PC-9 (cell line): ENCODE results near the gene LAMA2. TPM values are rescaled to one million over a fixed set of nuclear protein-coding genes. Genes with fewer than 3 reads are reported as not detected.

ENCODE experiments used
- BruUV-seq: library from RNA; stranded (reverse); fragments of 400-500 nt; replicated peaks from 2 replicates; lab custom pipeline; 2021; lab: Mats Ljungman, UMichigan
- CTCF ChIA-PET: fragments of 300-600 bp; sonication (Branson Sonifier 250); formaldehyde crosslinking; loops from one replicate; lab custom pipeline; 2022; ENCODE audit warnings: antibody characterized with exemption; lab: Charles Lee
- POLR2A ChIA-PET: fragments of 300-600 bp; sonication (Branson Sonifier 250); formaldehyde crosslinking; loops from one replicate; lab custom pipeline; 2022; ENCODE audit warnings: antibody characterized with exemption; ENCODE audit not compliant: unreplicated experiment; lab: Charles Lee
- DNase-seq, 2 experiments: peaks; one replicate each; pipeline versions ENCODE4 v3.0.0 to v3.0.0-alpha.2; 2015 to 2022; ENCODE audit warnings: mixed read lengths in 1 of 2
- H2AFZ ChIP-seq: fragments of 200-600 bp; sonication (generic); 2 replicates; pipeline ENCODE4 v1.8.1; 2017; ENCODE audit warnings: antibody characterized with exemption
- H3F3A ChIP-seq: fragments of 200-600 bp; sonication (generic); 2 replicates; pipeline ENCODE4 v1.8.1; 2017; ENCODE audit warnings: antibody characterized with exemption, mild to moderate bottlenecking, low read depth; ENCODE audit not compliant: insufficient read depth
- H3K27ac ChIP-seq: fragments of 200-600 bp; sonication (generic); 2 replicates; pipeline ENCODE4 v1.6.1; 2016; ENCODE audit warnings: mixed run types
- H3K27me3 ChIP-seq: fragments of 200-600 bp; sonication (generic); 2 replicates; pipeline ENCODE4 v1.6.1; 2016; ENCODE audit warnings: low read depth, mixed run types; ENCODE audit not compliant: insufficient read depth
- H3K36me3 ChIP-seq: fragments of 200-600 bp; sonication (generic); 2 replicates; pipeline ENCODE4 v1.6.1; 2016; ENCODE audit warnings: low read depth, mixed run types
- H3K4me1 ChIP-seq: fragments of 200-600 bp; sonication (generic); replicated peaks from 2 replicates; pipeline ENCODE4 v1.6.1; 2016; ENCODE audit warnings: mixed run types; ENCODE audit not compliant: insufficient read depth
- H3K4me2 ChIP-seq: fragments of 200-600 bp; sonication (generic); 2 replicates; pipeline ENCODE4 v1.6.1; 2017; ENCODE audit warnings: mixed run types
- H3K4me3 ChIP-seq: fragments of 200-600 bp; sonication (generic); 2 replicates; pipeline ENCODE4 v1.6.1; 2016; ENCODE audit warnings: mixed run types
- H3K79me2 ChIP-seq: fragments of 200-600 bp; sonication (generic); 2 replicates; pipeline ENCODE4 v1.6.1; 2017; ENCODE audit warnings: low read depth, mixed run types
- H3K9me2 ChIP-seq: fragments of 200-600 bp; sonication (generic); 2 replicates; pipeline ENCODE4 v1.8.1; 2017; ENCODE audit warnings: mild to moderate bottlenecking; ENCODE audit not compliant: insufficient read depth
- H3K9me3 ChIP-seq: fragments of 200-600 bp; sonication (generic); 2 replicates; pipeline ENCODE4 v1.8.1; 2016; ENCODE audit warnings: low read depth; ENCODE audit not compliant: insufficient read depth
- H4K20me1 ChIP-seq: fragments of 200-600 bp; sonication (generic); 2 replicates; pipeline ENCODE4 v1.8.1; 2017; ENCODE audit not compliant: insufficient read depth
- CTCF ChIP-seq: fragments of 200-600 bp; sonication (generic); conservative IDR thresholded peaks from 2 replicates; pipeline ENCODE4 v1.6.1; 2017; ENCODE audit warnings: mixed run types, antibody characterized with exemption, mild to moderate bottlenecking, moderate library complexity
- EZH2 ChIP-seq: fragments of 200-600 bp; sonication (generic); IDR thresholded peaks from 2 replicates; pipeline ENCODE4 v1.8.0; 2017; ENCODE audit warnings: antibody characterized with exemption, low read depth
- intact Hi-C: fragments of 100-400 bp; cut with micrococcal nuclease; formaldehyde crosslinking; loops from one replicate; pipeline ENCODE4 v1.10.0; 2022; ENCODE audit not compliant: unreplicated experiment
- total RNA-seq: library from RNA; stranded (reverse); gene quantifications from 2 replicates; pipeline ENCODE4 v1.2.3, GENCODE V29; 2021

The LAMA2 gene
- total RNA-seq, 1 experiment from 2014 or later = 2.8 TPM

GRCh38 chr6:129497481-129498441 is 614.8 kb downstream of the LAMA2 start:
- no peak for DNase-seq
- TF ChIP-seq CTCF (no peak), EZH2 (no peak)
- no peaks in the 10 kb centered on the region for H3K27me3 ChIP-seq
- no peaks in the 10 kb centered on the region for H3K79me2 ChIP-seq
- H3K4me2 ChIP-seq = no peak overlapping the region
- H4K20me1 ChIP-seq = no peaks in the 10 kb centered on the region
- ChIA-PET POLR2A (no interaction called here), CTCF (interaction anchor here (0.6 kb wide), 1 partner anchor 467 kb away, joined by 3 read pairs; no protein-coding TSS in a partner anchor)
- no peaks in the 10 kb centered on the region for H3K9me2 ChIP-seq
- H3K4me3 ChIP-seq = no peak overlapping the region
- no TSS peak for BruUV-seq
- intact Hi-C loops = loop anchor here (2.0 to 10.0 kb wide), 4 partner anchors 101 to 923 kb away; no protein-coding TSS in a partner anchor
- no peaks in the 10 kb centered on the region; the same call in none of the 2 replicates for H3K9me3 ChIP-seq
- peaks cover 34% of the 10 kb centered on the region for H3K4me1 ChIP-seq
- H3K27ac ChIP-seq = no peak overlapping the region
- no peak overlapping the region for H2AFZ ChIP-seq
- peaks cover 20% of the 10 kb centered on the region for H3F3A ChIP-seq
- H3K36me3 ChIP-seq = no peaks in the 10 kb centered on the region

GRCh38 chr6:129498541-129498940 is 615.6 kb downstream of the LAMA2 start:
- peak in 1 of 2 experiments; percentile 72 for DNase-seq
- Histone ChIP-seq H3F3A (peaks cover 15% of the 10 kb centered on the region), H3K27me3 (no peaks in the 10 kb centered on the region), H3K9me2 (no peaks in the 10 kb centered on the region), H3K36me3 (no peaks in the 10 kb centered on the region), H3K27ac (no peak overlapping the region), H2AFZ (peak overlapping the region; percentile 49; the same call in 1 of the 2 replicates), H3K4me2 (peak overlapping the region; percentile 69), H4K20me1 (no peaks in the 10 kb centered on the region), H3K4me3 (peak overlapping the region; percentile 15; the same call in 1 of the 2 replicates), H3K4me1 (peaks cover 29% of the 10 kb centered on the region), H3K79me2 (no peaks in the 10 kb centered on the region), H3K9me3 (no peaks in the 10 kb centered on the region; the same call in none of the 2 replicates)
- CTCF ChIA-PET = interaction anchor here (1.4 kb wide), 1 partner anchor 523 kb away, joined by 6 read pairs; no protein-coding TSS in a partner anchor
- no peak for TF ChIP-seq CTCF
- no peak for TF ChIP-seq EZH2
- intact Hi-C loops = loop anchor here (2.0 to 10.0 kb wide), 4 partner anchors 100 to 924 kb away; no protein-coding TSS in a partner anchor
- POLR2A ChIA-PET = no interaction called here
- BruUV-seq = no TSS peak
